ENCODE results near the gene DQX1. TPM values are rescaled to one million over a fixed set of nuclear protein-coding genes. Genes with fewer than 3 reads are reported as not detected.
A peak's percentile ranks its signal among the peaks of the same experiment; 100 is the strongest.

DQX1 gene
- total and polyA plus RNA-seq, 7 donors = 0.19 to 0.27 (median 0.27) TPM; not detected in 4

GRCh38 chr2:74548285-74548899 lies 22.4 kb upstream of the DQX1 start:
- peaks cover 0 to 38% (median 7%) of the 10 kb centered on the region in 3 donors for H3K27me3 ChIP-seq (ENCODE audit: insufficient read depth in 3 of 3, low read length in 2 of 3)
- no peak for DNase-seq

GRCh38 chr2:74546004-74546403 lies 20.0 kb upstream of the DQX1 start:
- Histone ChIP-seq H3K27ac (no peak overlapping the region), H3K36me3 (ENCODE audit: insufficient read depth in 1 of 2, low read depth in 1 of 2) (no peaks in the 10 kb centered on the region), H3K4me1 (peaks cover 6% of the 10 kb centered on the region), H3K9me3 (no peaks in the 10 kb centered on the region), H3K4me3 (no peak overlapping the region), H3K27me3 (ENCODE audit: insufficient read depth in 3 of 3, low read length in 2 of 3) (peaks cover 0 to 25% (median 4%) of the 10 kb centered on the region in 3 donors)
- no peak for ATAC-seq
- no peak for DNase-seq
- TF ChIP-seq CTCF (IDR thresholded peaks at IDR 0.05) = no peak
- intact Hi-C loops (cut with DNase I) = no loop called here
- WGBS, 3 donors = 89 to 94% (median 90%) methylated on average over 3 of the region's 3 CpGs

More at GRCh38 chr2:74548285-74548899, 22.4 kb upstream of the DQX1 start:
- 8 to 10% (median 8%) methylated on average over 25 to 26 of the region's 26 CpGs for WGBS, 3 donors
- H3K4me1 ChIP-seq = peaks cover 6% of the 10 kb centered on the region
- no peaks in the 10 kb centered on the region for H3K9me3 ChIP-seq
- peak overlapping the region; percentile 60 for H3K27ac ChIP-seq
- TF ChIP-seq CTCF (IDR thresholded peaks at IDR 0.05) = no peak
- intact Hi-C loops (cut with DNase I) = no loop called here
- ATAC-seq = peak in 1 of 4 donors; percentile 24
- H3K4me3 ChIP-seq = peak overlapping the region; percentile 68
- no peaks in the 10 kb centered on the region for H3K36me3 ChIP-seq (ENCODE audit: insufficient read depth in 1 of 2, low read depth in 1 of 2)

- Histone ChIP-seq H3K27me3 (ENCODE audit: insufficient read depth in 3 of 3, low read length in 2 of 3) (peaks cover 0 to 16% (median 4%) of the 10 kb centered on the region in 3 donors), H3K27ac (no peak overlapping the region), H3K4me1 (peaks cover 6% of the 10 kb centered on the region), H3K9me3 (no peaks in the 10 kb centered on the region), H3K4me3 (no peak overlapping the region), H3K36me3 (ENCODE audit: insufficient read depth in 1 of 2, low read depth in 1 of 2) (no peaks in the 10 kb centered on the region)
- ATAC-seq (no peak), DNase-seq (no peak)
- no peak for TF ChIP-seq CTCF (IDR thresholded peaks at IDR 0.05)
- 90 to 92% (median 91%) methylated on average over 3 of the region's 3 CpGs for WGBS, 3 donors
- intact Hi-C loops (cut with DNase I) = no loop called here
Observed at GRCh38 chr2:74544634-74545033, 18.6 kb upstream of the DQX1 start.

- H3K36me3 ChIP-seq (ENCODE audit: insufficient read depth in 1 of 2, low read depth in 1 of 2) = no peaks in the 10 kb centered on the region
- no peak overlapping the region for H3K27ac ChIP-seq
- H3K27me3 ChIP-seq (ENCODE audit: insufficient read depth in 3 of 3, low read length in 2 of 3) = no peaks in the 10 kb centered on the region
- H3K9me3 ChIP-seq = no peaks in the 10 kb centered on the region
- WGBS, 3 donors = 74 to 88% (median 79%) methylated on average over 1 of the region's 1 CpG
- intact Hi-C loops (cut with DNase I) = no loop called here
- no peak for TF ChIP-seq CTCF (IDR thresholded peaks at IDR 0.05)
- ATAC-seq (no peak), DNase-seq (no peak)
- H3K4me1 ChIP-seq = no peaks in the 10 kb centered on the region
- H3K4me3 ChIP-seq = no peak overlapping the region
Observed at GRCh38 chr2:74542978-74543377, 16.9 kb upstream of the DQX1 start.

GRCh38 chr2:74540291-74540690 lies 14.3 kb upstream of the DQX1 start:
- no peaks in the 10 kb centered on the region for H3K9me3 ChIP-seq
- intact Hi-C loops (cut with DNase I) = no loop called here
- no peaks in the 10 kb centered on the region for H3K27me3 ChIP-seq (ENCODE audit: insufficient read depth in 3 of 3, low read length in 2 of 3)
- WGBS, 3 donors = 31 to 48% (median 36%) methylated on average over 5 of the region's 5 CpGs
- no peaks in the 10 kb centered on the region for H3K36me3 ChIP-seq (ENCODE audit: insufficient read depth in 1 of 2, low read depth in 1 of 2)
- no peak overlapping the region for H3K4me3 ChIP-seq
- H3K4me1 ChIP-seq = no peaks in the 10 kb centered on the region
- DNase-seq = peak; percentile 73 to 78
- ATAC-seq = peak in 3 of 4 donors; percentile 28 to 55 (median 54)
- TF ChIP-seq CTCF (IDR thresholded peaks at IDR 0.05) = no peak
- peak overlapping the region; percentile 23 for H3K27ac ChIP-seq

Data from psoas muscle (tissue), 8 donors.